SKM-1 (cell line): ENCODE results near the gene C17orf114.

Experiments
- DNase-seq: peaks from one replicate; lab custom pipeline; 2025; ENCODE audit not compliant: unreplicated experiment; lab: John Stamatoyannopoulos, UW

Gene C17orf114

GRCh38 chr17:4823373-4824089 is 21.4 kb upstream of the C17orf114 start:
- DNase-seq: no peak

GRCh38 chr17:4822835-4823234 is 20.7 kb upstream of the C17orf114 start:
- DNase-seq: no peak

GRCh38 chr17:4818276-4818675 is 16.1 kb upstream of the C17orf114 start:
- no peak for DNase-seq

- DNase-seq: no peak
Measured at GRCh38 chr17:4816826-4817225, 14.7 kb upstream of the C17orf114 start.

GRCh38 chr17:4815043-4815675 is 13.0 kb upstream of the C17orf114 start:
- DNase-seq: no peak

- no peak for DNase-seq
Measured at GRCh38 chr17:4812690-4813089, 10.6 kb upstream of the C17orf114 start.

- DNase-seq: no peak
Measured at GRCh38 chr17:4811471-4811870, 9.3 kb upstream of the C17orf114 start.

- no peak for DNase-seq
Measured at GRCh38 chr17:4810696-4811290, 8.7 kb upstream of the C17orf114 start.

- DNase-seq: no peak
Measured at GRCh38 chr17:4808378-4808767, 6.2 kb upstream of the C17orf114 start.

- no peak for DNase-seq
Measured at GRCh38 chr17:4807605-4808377, 5.7 kb upstream of the C17orf114 start.

- DNase-seq: no peak
Measured at GRCh38 chr17:4806777-4807604, 4.9 kb upstream of the C17orf114 start, which contains the start of gene PLD2. Gene PLD2 (plus strand): TSS chr17:4807152. CDS start chr17:4807773, 621 bp downstream.

- no peak for DNase-seq
Measured at GRCh38 chr17:4806456-4806776, 4.3 kb upstream of the C17orf114 start.

GRCh38 chr17:4800462-4801196 is 1.5 kb downstream of the C17orf114 start:
- no peak for DNase-seq

GRCh38 chr17:4796552-4796920 is 5.6 kb downstream of the C17orf114 start:
- no peak for DNase-seq

- DNase-seq: no peak
Measured at GRCh38 chr17:4795168-4795567, 7.0 kb downstream of the C17orf114 start.

- no peak for DNase-seq
Measured at GRCh38 chr17:4790705-4791088, 11.4 kb downstream of the C17orf114 start.

- no peak for DNase-seq
Measured at GRCh38 chr17:4789951-4790704, 12.0 kb downstream of the C17orf114 start.

GRCh38 chr17:4789701-4789950 is 12.5 kb downstream of the C17orf114 start:
- DNase-seq: no peak

GRCh38 chr17:4788807-4789700 is 13.1 kb downstream of the C17orf114 start, which contains the start of gene GLTPD2:
Gene GLTPD2 (plus strand): TSS chr17:4788964. CDS start chr17:4789012, 48 bp downstream.
- no peak for DNase-seq
